ENCODE data around the gene HNRNPH1.
"Not testable (repeated sequence)": the region's sequence is repeated elsewhere in the genome, so short reads cannot be mapped to it uniquely, and the experiment has no call there.

DNA sequence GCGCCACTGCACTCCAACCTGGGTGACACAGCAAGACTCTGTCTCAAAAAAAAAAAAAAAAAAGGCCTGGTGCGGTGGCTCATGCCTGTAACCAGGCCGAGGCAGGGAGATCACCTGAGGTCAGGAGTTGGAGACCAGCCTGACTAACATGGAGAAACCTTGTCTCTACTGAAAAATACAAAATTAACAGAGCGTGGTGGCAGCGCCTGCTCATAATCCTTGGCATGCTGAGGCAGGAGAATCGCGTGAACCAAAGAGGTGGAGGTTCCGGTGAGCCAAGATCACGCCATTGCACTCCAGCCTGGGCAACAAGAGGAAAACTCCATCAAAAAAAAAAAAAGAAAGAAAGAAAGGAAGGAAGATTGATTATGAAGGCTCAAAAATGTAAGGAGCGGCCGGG, 15.8 kb upstream of the HNRNPH1 start:
- TF ChIP-seq, protein P1, sequence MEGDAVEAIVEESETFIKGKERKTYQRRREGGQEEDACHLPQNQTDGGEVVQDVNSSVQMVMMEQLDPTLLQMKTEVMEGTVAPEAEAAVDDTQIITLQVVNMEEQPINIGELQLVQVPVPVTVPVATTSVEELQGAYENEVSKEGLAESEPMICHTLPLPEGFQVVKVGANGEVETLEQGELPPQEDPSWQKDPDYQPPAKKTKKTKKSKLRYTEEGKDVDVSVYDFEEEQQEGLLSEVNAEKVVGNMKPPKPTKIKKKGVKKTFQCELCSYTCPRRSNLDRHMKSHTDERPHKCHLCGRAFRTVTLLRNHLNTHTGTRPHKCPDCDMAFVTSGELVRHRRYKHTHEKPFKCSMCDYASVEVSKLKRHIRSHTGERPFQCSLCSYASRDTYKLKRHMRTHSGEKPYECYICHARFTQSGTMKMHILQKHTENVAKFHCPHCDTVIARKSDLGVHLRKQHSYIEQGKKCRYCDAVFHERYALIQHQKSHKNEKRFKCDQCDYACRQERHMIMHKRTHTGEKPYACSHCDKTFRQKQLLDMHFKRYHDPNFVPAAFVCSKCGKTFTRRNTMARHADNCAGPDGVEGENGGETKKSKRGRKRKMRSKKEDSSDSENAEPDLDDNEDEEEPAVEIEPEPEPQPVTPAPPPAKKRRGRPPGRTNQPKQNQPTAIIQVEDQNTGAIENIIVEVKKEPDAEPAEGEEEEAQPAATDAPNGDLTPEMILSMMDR (IDR thresholded peaks at IDR 0.05), result not testable (repeated sequence)
- not testable (repeated sequence) for TF ChIP-seq POLR2A, EP300, POLR2AphosphoS5 (IDR thresholded peaks at IDR 0.05)
